Measurements from ENCODE around the gene ZNF576.
A peak's percentile ranks its signal among the peaks of the same experiment; 100 is the strongest.
"Not testable (repeated sequence)": the region's sequence is repeated elsewhere in the genome, so short reads cannot be mapped to it uniquely, and the experiment has no call there.

Gene ZNF576, protein sequence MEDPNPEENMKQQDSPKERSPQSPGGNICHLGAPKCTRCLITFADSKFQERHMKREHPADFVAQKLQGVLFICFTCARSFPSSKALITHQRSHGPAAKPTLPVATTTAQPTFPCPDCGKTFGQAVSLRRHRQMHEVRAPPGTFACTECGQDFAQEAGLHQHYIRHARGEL

GRCh38 chr19:43595999-43596841, at the start of gene ZNF576, which contains the start of gene IRGQ:
Gene ZNF576 (plus strand): TSS chr19:43596595. CDS start chr19:43597109, 514 bp downstream.
Gene IRGQ (minus strand): TSS chr19:43596134. CDS start chr19:43595338, 796 bp downstream.
- DNase-seq, result peak; percentile 99

GRCh38 chr19:43547926-43548325, 48.5 kb upstream of the ZNF576 start:
- not testable (repeated sequence) for DNase-seq

DNA sequence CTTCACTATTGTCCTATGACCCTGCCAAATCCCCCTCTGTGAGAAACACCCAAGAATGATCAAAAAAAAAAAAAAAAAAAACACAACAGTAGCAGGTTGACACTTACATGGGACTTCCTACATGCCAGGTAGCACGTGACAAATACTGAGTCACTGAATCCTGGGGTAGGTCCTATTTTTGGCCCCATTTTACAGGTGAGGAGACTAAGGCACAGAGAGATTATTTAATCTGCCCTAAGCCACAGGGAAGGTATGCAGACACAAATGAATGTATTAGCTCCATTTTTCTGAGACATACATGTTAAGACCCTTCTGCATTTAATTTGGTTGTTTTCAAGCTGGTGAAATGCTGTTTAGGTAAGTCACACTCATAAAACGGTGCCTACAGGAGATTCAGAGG, 47.7 kb upstream of the ZNF576 start:
- DNase-seq, result no peak

GRCh38 chr19:43551399-43552197, 44.8 kb upstream of the ZNF576 start:
- DNase-seq, result no peak

DNA sequence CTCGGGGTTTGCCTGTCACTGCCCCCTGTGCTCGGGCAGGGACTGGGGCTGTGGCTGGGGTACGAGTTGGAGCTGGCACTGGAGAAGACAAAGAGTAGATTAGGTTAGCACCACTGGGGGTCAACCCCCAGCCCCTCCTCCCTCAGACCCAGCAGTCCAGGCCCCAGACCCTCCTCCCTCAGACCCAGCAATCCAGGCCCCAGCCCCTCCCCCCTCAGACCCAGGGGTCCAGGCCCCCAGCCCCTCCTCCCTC, 44.3 kb upstream of the ZNF576 start:
- no peak for DNase-seq

DNA sequence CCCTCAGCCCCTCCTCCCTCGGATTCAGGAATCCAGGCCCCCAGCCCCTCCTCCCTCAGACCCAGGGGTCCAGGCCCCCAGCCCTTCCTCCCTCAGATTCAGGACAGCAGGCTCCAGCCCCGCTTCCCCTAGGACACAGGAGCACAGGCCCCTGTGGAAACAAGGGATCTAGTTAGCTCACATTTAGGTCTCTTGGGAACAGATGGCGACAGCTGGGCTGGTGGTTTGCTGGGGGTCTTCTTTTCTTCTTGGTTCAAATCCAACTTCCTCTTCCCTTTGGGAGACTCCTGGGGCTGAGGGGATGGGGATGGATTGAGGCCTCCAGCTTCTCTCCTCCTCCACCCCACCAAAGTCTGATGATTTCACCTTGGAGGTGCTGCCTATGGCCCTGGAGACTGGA, 43.8 kb upstream of the ZNF576 start:
- DNase-seq, result peak; percentile 83

DNA sequence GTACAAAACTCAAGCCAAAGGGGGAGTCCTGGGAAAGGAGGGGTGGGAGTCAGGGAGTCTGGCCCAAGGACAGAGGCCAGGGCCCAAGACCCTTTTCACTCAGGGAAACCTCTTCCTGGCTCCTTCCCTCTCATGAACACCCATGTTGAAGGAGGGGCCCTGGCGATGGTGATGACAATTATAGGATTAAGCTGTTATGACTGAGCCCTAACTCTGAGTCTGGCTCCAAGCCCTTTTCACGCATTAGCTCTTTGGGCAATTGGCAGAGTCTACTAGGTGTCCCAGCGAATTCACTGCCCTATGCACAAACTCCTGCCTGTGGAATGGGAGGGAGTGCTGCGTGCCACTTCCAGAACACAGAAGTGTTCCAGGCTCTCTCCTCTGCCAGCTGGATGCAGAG, 42.7 kb upstream of the ZNF576 start:
- no peak for DNase-seq

DNA sequence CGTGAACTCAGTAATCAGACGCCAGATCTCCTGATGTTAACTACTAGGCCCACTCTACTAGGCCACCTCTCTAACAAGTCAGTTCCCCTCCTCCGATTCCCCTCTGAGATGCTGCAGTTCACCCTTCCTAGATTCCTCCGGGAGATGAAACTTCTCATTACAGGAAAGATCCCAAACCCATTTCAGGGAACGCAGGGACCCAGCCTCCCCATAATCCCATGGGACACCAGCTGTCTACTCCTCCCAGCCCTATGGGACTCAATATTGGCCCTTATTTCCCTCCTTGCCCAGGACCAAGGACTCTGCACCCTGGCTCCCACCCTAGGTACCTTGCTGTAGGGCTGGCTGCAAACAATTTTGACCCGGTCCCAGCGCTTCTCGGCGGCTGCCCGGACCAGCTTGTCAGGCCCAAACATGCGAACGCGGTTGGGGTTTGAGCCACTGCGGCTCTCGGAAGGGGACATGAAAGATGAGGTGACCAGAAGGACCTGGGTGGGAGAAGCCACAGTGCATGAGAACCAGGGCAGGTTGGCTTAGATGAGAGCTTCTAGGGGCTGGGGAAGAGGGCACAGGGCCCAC, 42.0 kb upstream of the ZNF576 start:
- DNase-seq, result no peak

DNA sequence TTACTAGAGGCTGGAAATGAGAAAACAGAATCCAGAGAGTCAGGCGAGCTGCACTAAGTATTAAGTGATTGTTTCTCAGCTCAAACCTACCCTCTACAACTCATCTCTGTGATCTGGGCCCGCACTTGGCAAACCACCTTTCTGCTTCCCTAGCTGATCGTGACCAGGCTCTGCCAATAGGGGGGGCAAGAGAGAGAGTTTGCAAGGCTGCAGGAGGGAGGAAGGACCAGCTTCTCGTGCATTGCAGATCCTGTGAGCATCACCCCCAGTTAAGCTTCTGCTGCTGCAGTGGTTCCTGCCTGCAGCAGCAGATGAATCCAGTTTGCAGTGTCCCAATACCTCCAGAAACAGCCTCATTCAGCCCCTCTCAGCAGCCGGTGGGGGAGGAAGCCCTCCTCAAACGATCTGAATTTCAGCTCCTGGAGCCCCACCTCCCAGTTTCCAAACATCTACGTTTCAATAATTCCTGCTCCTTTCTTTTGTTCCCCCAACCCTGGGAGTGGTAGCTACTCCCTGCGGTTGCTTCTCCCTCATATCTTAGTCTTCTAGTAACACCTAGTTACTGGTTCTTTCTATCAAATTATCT, 41.1 kb upstream of the ZNF576 start:
- peak; percentile 41 for DNase-seq

DNA sequence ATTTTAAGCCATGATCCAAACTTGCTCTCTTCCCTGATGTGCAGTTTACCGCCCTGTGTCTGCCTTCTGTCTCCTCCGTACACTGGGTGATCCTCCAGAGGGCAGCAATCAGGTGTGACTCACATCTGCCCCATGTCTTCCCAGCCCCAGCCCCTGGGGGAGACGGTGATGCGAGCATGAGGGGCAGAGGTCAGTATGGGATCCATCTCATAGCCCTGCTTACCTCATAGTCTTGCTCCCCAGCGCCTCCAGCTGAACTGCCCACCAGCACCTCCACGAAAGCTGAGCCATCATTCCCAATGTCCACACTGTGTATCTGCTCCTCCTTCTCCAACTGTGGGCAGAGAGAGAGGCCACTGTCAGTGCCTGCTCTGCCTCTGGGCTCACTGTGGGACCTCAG, 35.7 kb upstream of the ZNF576 start:
- no peak for DNase-seq

- DNase-seq, result no peak
These were observed 35.0 kb upstream of the ZNF576 start for GRCh38 chr19:43561139-43561970.

- DNase-seq, result no peak
These were observed 34.1 kb upstream of the ZNF576 start for GRCh38 chr19:43562226-43562697.

- peak; percentile 14 for DNase-seq
These were observed 33.6 kb upstream of the ZNF576 start for GRCh38 chr19:43562698-43563241.

GRCh38 chr19:43563816-43564457, 32.5 kb upstream of the ZNF576 start:
- DNase-seq, result no peak

- peak; percentile 53 for DNase-seq
These were observed 31.6 kb upstream of the ZNF576 start for GRCh38 chr19:43564800-43565199.

- no peak for DNase-seq
These were observed 26.7 kb upstream of the ZNF576 start for GRCh38 chr19:43569657-43570056.

DNA sequence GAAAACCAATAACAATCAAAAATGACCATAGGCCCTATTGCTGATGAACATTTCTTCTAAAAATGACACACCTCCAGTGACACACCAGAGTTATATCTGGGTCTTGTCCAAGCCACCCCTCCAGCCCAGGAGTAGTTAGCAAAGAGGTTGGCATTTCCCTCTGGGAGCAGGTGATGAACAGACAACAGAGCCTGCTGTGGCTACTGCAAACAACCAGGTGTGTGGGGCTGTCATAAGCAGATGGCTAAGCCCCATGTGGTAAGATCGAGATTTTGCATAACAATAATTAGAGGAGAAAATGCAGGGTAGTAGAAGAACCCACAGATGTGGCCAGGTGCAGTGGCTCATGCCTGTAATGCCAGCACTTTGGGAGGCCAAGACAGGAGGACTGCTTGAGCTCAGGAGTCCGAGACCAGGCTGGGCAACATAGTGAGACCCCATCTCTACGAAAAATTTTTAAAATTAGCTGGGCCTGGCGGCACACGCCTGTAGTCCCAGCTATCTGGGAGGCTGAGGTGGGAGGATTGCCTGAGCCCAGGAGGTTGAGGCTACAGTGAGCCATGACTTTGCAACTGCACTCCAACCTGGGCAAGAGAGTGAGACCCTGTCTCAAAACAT, 26.1 kb upstream of the ZNF576 start:
- peak; percentile 96 for DNase-seq

- DNase-seq, result no peak
These were observed 24.2 kb upstream of the ZNF576 start for GRCh38 chr19:43572171-43572588.

DNA sequence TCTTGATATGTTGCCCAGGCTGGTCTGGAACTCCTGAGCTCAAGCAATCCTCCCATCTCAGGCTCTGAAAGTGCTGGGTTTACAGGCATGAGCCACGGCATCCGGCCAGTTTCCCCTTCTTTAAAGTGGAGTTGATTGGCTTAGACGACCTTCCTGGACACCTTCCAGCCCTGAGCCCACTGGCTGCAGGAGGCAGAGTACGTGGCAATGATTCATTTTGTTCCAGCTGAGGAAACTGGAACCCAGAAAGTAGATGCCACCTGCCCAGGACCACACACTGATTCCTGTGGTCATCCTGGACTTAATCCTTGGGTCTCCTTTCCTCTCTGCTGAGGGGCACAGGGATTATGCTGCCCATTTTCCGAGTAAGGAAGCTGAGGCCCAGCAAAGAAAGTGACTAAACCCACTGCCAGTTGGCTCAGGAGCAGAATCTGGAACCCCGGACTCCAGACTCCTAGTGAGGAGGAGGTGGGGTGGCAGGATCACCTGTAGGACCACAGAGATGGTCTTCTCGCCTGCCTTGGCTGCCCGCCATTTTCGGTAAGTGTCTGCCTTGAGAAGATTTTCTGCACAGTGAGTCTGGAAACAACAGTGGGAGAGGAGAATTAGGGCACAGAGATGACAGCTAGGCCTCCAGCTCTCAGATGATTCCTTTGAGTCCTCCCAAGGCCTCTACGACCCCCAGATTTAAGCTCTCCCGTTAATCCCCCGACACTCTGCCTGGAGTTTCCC, 21.8 kb upstream of the ZNF576 start:
- no peak for DNase-seq
